HG03175 (cell line): ENCODE data around the gene FLT3.
"Not testable (repeated sequence)": the region's sequence is repeated elsewhere in the genome, so short reads cannot be mapped to it uniquely, and the experiment has no call there.

Source experiments
- ATAC-seq: cut with Tn5 transposase; IDR thresholded peaks from one replicate; pipeline ENCODE4 v1.9.1; 2021; ENCODE audit warnings: mild to moderate bottlenecking, moderate library complexity; ENCODE audit not compliant: unreplicated experiment

Gene FLT3

GRCh38 chr13:28100150-28101121 lies at the start of gene FLT3:
TSS of gene FLT3 (minus strand) at chr13:28100576. CDS start at chr13:28100510, 66 bp downstream.
- peak; percentile 58 for ATAC-seq

DNA sequence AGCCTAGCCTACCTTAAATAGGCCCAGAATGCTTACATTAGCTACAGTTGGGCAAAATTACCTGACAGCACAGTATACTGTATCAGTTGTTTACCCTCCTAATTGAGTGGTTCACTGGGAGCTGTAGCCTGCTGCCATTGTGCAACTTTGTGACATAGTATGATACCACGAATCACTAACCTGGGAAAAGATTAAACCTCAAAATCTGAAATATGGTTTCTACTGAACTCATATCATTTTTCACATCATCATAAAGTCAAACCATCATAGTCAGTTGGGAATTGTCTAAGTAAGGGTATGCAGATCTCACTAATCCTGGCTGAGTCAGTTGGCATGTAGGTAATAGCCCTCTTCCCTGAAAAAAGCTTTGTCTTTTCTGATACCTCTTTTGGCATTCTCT lies 47.1 kb upstream of the FLT3 start:
- no peak for ATAC-seq

DNA sequence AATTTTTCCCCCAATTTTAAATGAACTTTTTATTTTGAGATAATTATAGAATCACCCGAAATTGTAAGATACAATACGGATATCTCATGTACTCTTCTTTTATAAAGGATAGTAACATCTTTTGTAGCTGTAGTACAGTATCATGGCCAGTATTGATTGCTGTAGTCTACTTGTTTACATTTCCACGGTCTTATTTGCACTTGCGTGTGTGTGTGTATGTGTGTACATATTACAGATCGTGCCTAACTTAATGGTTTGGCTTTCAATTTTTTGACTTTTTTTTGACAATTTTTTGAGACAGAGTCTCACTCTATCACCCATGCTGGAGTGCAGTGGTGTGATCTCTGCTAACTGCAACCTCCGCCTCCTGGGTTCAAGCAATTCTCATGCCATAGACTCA lies 44.7 kb upstream of the FLT3 start:
- no peak for ATAC-seq

DNA sequence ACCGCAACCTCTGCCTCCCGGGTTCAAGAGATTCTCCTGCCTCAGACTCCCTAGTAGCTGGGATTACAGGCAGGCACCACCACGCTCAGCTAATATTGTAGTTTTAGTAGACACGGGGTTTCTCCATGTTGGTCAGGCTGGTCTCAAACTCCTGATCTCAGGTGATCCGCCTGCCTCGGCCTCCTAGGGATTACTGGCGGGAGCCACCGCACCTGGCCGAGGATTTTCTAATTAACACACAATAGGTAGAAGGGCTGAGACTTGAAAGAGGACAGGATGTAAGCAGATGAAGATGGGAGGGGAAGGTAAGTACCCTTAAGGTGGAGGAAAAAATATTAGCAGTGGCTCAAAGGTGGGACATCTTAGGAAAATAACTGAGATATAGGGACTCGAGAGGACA lies 41.2 kb upstream of the FLT3 start:
- ATAC-seq, result not testable (repeated sequence)

GRCh38 chr13:28140433-28141125 lies 40.2 kb upstream of the FLT3 start:
- ATAC-seq, result no peak

DNA sequence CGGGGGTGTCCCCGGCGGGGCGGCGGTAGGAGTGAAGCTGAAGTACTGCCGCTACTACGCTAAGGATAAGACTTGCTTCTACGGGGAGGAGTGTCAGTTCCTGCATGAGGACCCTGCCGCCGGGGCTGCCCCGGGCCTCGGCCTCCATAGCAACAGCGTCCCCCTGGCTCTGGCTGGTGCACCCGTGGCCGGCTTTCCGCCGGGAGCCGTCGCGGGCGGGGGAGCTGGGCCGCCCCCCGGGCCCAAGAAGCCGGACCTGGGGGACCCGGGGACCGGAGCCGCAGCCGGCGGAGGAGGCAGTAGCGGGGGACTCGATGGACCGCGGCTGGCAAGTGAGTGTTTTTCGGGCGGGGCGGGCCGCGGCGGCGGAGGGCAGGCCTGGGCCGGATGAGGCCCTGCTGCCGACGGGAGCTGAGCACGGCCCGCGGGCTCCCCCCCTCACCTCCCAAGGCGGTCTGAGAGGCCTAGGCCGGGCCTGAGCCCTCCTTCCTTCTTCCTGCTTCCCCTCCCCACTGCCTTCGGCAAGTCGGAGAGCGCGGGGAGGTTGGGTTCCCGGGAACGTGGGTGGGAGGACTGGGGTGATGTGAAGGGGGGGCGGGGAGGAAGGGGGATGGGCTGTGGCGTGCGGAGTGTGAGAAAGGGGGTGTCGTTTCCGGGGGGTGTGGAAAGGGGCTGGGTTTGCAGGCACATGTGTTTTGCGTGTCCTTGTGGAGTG lies 38.5 kb upstream of the FLT3 start:
- peak; percentile 49 for ATAC-seq

GRCh38 chr13:28138012-28138755 lies 37.8 kb upstream of the FLT3 start, which contains the start of gene PAN3:
TSS of gene PAN3 (plus strand) at chr13:28138545. CDS start at chr13:28138658, 113 bp downstream.
- ATAC-seq, result peak; percentile 66

GRCh38 chr13:28137596-28137995 lies 37.2 kb upstream of the FLT3 start:
- peak; percentile 5 for ATAC-seq

DNA sequence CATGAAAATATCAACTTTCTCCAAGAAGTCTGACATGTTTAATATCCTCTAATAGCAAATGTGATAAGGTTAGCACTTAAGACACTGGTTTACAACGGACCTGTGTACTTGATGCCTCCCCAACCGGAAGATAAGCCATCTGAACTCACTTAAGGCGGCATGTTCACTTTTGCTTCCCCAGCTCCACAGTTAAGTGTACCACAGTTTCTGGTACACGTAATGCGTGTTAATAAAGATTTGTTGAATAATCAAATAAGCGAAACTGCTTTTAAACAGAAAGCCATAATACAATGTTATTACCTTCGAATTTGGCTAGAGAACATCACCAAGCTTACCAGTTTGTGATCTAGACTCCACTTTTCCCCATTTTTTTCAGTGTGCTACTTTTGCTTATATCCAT lies 36.5 kb upstream of the FLT3 start:
- no peak for ATAC-seq

- no peak for ATAC-seq
Observed at GRCh38 chr13:28131646-28132045, 31.3 kb upstream of the FLT3 start.

DNA sequence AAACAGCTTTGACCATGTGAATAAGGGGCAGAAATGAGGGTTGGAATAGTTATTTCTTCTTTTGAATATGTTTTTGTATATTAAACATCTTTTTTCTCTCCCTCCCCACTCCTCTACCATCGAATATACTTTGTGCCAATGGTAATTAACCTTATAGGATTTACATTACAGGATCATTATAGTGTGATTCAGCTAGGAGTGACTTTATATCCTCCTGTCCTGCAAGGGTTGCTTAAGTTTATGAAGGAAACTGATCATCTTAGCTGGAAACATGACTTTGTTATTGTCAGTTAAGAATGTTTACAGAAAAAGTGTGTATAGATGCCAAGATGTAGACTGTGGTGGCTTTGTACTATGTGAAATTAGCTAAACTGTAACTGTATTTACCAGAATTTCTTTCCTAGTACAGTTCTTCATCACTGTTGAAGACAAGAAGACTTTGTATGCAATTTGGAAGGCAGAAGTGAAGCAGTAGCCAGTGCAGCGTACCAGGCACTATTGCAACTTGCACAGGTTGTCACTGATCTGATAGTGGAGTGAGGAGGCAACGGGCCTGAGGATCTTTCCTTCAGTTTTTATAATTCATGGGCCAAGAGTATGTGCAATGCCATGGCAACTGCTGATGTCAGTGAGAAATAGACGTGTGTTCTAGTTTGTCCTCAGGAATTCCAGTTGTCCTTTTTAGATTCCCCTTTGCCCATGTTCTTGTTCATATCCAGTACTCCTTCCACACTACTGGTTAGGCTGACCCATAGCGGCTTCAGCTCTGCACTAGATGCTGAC lies 29.7 kb upstream of the FLT3 start:
- ATAC-seq, result no peak

GRCh38 chr13:28128926-28129325 lies 28.6 kb upstream of the FLT3 start:
- no peak for ATAC-seq

DNA sequence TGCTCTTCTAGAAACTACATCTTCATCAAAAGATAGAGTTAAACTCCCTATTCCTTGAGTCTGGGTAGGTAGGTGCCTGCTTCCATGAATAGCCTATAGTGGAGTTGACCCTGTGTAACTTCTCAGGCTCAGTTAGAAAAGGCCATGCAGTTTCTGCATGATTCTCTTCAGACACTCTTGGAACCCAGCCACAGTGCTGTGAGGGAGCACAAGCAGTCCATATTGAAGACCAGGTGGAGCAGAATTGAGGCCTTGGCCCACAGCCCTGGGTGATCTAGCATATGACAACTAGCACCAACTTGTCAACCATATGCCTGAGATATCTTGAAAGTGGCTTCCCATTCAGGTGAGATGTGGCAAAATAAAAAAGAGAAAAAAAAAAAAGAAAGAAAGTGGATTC lies 27.7 kb upstream of the FLT3 start:
- no peak for ATAC-seq

GRCh38 chr13:28121224-28121623 lies 20.8 kb upstream of the FLT3 start:
- no peak for ATAC-seq

GRCh38 chr13:28120317-28120716 lies 19.9 kb upstream of the FLT3 start:
- no peak for ATAC-seq

GRCh38 chr13:28117689-28118377 lies 17.5 kb upstream of the FLT3 start:
- no peak for ATAC-seq

DNA sequence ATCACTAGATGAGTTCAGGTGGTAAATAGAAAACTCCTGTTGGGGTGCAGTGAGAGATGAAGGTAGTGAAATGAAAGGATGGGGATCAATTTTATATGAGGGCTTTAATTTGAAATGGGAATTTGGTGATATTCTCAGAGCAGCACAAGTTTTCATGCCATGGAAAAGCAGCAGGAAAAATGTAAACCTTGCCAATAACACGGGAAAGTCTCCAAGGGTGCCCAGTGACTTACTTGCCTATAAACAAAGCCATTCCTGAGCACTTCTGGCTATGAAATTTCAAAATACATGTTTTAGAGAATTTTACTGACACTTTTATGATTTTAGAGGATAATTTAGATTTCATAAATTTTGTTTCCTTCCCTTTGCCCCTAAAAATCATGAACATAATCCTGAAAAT lies 16.4 kb upstream of the FLT3 start:
- no peak for ATAC-seq

- no peak for ATAC-seq
Observed at GRCh38 chr13:28110414-28110813, 10.0 kb upstream of the FLT3 start.

DNA sequence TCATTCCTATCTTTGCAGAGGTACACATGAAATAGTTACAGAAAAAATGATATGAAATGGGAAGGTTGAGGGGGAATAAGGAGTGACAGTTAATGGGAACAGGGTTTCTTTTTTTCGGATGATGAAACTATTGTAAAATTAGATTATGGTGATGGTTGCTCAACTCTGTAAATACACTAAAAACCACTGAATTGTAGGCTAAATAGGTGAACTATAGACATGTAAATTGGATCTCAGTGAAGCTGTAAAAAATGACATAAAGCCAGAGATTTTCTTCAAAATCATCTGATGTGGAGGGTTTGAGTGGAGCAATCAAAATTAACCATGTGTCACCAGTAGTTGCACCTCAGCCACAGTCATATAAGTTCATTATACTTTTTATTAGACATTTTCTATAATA lies 6.6 kb upstream of the FLT3 start:
- no peak for ATAC-seq
